GM10266 (cell line): Measurements from ENCODE around the gene GBX1.

Experiments used
- DNase-seq: peaks from one replicate; pipeline ENCODE4 v3.0.0; 2012; ENCODE audit errors: extremely low spot score
- CTCF ChIP-seq: IDR thresholded peaks from 2 replicates; pipeline ENCODE4 v1.5.1; 2012; ENCODE audit warnings: mild to moderate bottlenecking, low read depth; ENCODE audit not compliant: control insufficient read depth, insufficient read depth; ENCODE audit errors: missing control alignments

The GBX1 gene

DNA sequence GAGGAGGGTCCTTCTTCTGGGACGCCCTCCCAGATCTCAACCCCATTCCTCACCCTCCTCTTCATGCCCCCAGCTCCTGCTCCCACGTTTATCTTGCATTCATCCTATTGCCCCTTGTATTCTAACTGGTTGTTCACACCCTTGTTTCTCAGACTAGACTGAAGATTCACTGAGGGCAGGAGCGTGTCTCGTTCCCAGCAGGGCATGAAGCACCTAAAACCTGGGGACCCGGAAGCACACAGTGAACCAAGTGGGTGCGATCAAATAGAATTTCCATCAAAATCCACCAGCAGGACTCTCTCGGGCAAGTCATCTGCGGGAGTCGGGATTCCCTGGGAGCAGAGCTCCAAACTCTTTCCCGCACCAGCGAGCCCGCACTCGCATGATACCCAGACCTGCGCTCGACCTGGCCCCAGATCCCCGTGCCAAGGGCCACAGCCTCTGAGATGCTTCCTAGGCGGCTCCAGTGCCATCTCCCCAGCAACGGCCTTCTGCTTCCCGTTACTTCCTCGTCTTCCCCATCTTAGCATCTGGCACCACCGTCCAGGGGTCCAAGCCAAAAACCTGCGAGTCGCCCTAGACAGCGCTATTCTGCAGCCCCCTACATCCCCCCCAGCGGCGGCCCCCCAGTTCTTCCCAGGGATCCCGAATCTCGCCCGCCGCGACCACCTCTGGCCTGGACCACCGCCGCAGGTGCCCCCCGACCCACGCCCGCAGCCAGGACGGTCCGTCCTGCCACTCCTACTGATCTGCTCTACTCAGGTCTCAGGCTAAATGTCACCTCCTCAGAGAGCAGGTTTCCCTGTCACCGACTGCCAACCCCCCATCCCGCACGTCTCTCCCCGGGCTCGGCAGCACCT lies 6.1 kb upstream of the GBX1 start:
- no peak for TF ChIP-seq CTCF

GRCh38 chr7:151172273-151173141 lies 5.0 kb upstream of the GBX1 start:
- DNase-seq = peak; percentile 94
- peak; percentile 100 for TF ChIP-seq CTCF

More for the DNA sequence above, 6.1 kb upstream of the GBX1 start:
- DNase-seq = peak; percentile 25

DNA sequence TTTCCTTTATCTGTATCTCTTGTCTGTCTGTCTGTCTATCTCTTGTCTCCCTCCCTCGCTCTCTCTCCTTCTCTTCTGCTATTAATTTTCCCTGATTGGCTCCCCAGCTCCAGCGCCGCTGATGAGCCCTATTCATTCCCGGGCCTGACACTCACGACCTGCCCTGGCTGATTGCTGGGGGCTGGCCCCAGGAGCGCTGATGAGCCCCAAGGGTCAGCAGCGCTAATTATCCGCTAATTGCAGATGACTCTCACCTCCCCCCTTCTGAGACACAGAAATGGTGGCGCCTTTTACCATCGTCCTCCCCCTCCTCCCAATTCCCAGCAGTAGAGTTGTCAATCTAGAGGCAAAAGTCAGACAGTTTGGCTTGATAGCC lies 1.3 kb upstream of the GBX1 start:
- no peak for TF ChIP-seq CTCF
- no peak for DNase-seq

DNA sequence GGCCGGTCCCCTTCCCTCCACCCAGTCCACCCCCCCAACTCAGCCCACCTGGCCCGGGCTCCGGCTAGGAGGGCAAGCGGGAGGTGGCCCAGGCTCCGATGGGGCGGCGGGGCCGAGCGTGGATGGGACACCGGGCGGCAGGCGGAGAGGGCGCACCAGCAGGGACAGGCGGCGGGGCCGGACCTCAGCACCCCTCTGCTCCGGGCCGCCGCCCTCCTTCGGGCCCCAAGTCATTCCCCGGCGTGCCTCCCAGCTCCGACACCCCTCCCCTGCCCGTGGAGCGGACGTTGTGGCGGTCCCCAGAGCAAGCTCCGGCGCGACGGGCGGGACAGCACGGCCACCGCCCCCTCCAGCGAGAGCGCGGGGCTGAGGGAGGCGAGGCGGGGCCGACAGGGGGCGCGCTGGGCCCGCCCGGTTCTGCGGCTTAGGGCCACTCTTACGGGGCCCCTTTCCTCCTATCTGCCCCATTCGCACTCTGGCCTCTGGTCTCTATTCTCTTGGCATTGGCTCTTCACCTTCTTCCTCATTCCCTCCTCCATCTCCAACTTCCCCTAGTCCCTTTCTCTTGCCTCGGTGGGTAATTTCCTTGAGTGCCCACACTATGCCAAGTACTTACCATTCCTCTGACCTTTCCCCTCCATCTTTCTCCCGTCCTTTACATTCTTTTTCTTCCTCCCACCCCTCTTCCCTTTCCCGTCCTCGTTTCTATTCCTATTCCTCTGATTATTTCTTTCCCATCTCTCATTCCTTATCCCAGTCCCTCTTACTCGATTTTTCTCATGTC lies 701 bp upstream of the GBX1 start:
- peak; percentile 78 for TF ChIP-seq CTCF
- DNase-seq = peak; percentile 88

- DNase-seq = no peak
- no peak for TF ChIP-seq CTCF
Measured at GRCh38 chr7:151166629-151167196, 781 bp downstream of the GBX1 start.

- no peak for TF ChIP-seq CTCF
- DNase-seq = no peak
Measured at GRCh38 chr7:151161757-151162156, 5.7 kb downstream of the GBX1 start.
